Fibroblast of peridontal ligament (primary cell): ENCODE data around the gene CDC42EP4.
A peak's percentile ranks its signal among the peaks of the same experiment; 100 is the strongest.
"Not testable (repeated sequence)": the region's sequence is repeated elsewhere in the genome, so short reads cannot be mapped to it uniquely, and the experiment has no call there.

Source experiments
- DNase-seq: peaks from one replicate; pipeline ENCODE4 v3.0.0-alpha.2; 2010; ENCODE audit errors: extremely low read depth

Gene CDC42EP4

GRCh38 chr17:73280191-73280590 is 31.6 kb downstream of the CDC42EP4 start:
- DNase-seq, result no peak

GRCh38 chr17:73279704-73280103 is 32.1 kb downstream of the CDC42EP4 start:
- DNase-seq, result no peak

- DNase-seq, result no peak
Measured at GRCh38 chr17:73278465-73279453, 33.0 kb downstream of the CDC42EP4 start.

GRCh38 chr17:73278049-73278464 is 33.7 kb downstream of the CDC42EP4 start:
- DNase-seq, result no peak

- no peak for DNase-seq
Measured at GRCh38 chr17:73274490-73274889, 37.3 kb downstream of the CDC42EP4 start.

GRCh38 chr17:73272906-73273218 is 38.9 kb downstream of the CDC42EP4 start:
- no peak for DNase-seq

- DNase-seq, result no peak
Measured at GRCh38 chr17:73271072-73271471, 40.7 kb downstream of the CDC42EP4 start.

- no peak for DNase-seq
Measured at GRCh38 chr17:73269791-73270190, 42.0 kb downstream of the CDC42EP4 start.

GRCh38 chr17:73269329-73269615 is 42.5 kb downstream of the CDC42EP4 start:
- DNase-seq, result no peak

GRCh38 chr17:73268582-73269328 is 43.0 kb downstream of the CDC42EP4 start:
- no peak for DNase-seq

GRCh38 chr17:73267648-73268537 is 43.9 kb downstream of the CDC42EP4 start:
- no peak for DNase-seq

GRCh38 chr17:73266796-73267195 is 45.0 kb downstream of the CDC42EP4 start:
- no peak for DNase-seq

GRCh38 chr17:73265646-73266640 is 45.9 kb downstream of the CDC42EP4 start:
- no peak for DNase-seq

- not testable (repeated sequence) for DNase-seq
Measured at GRCh38 chr17:73264448-73264847, 47.4 kb downstream of the CDC42EP4 start.

- peak; percentile 10 for DNase-seq
Measured at GRCh38 chr17:73262676-73263642, 48.8 kb downstream of the CDC42EP4 start.

- DNase-seq, result no peak
Measured at GRCh38 chr17:73261952-73262675, 49.7 kb downstream of the CDC42EP4 start.

GRCh38 chr17:73261617-73261951 is 50.2 kb downstream of the CDC42EP4 start, which contains the start of gene CPSF4L:
Gene CPSF4L, minus strand, starts transcription at chr17:73261880. Its CDS starts 62 bp downstream, at chr17:73261818.
- DNase-seq, result no peak

- DNase-seq, result no peak
Measured at GRCh38 chr17:73257516-73257915, 54.3 kb downstream of the CDC42EP4 start.

- DNase-seq, result no peak
Measured at GRCh38 chr17:73256220-73256619, 55.6 kb downstream of the CDC42EP4 start.
